Kidney glomerular epithelial cell (primary cell): ENCODE measurements around the gene TRIM15.

Experiments
- DNase-seq: peaks from one replicate; lab custom pipeline; 2025; lab: John Stamatoyannopoulos, UW

Gene TRIM15

DNA sequence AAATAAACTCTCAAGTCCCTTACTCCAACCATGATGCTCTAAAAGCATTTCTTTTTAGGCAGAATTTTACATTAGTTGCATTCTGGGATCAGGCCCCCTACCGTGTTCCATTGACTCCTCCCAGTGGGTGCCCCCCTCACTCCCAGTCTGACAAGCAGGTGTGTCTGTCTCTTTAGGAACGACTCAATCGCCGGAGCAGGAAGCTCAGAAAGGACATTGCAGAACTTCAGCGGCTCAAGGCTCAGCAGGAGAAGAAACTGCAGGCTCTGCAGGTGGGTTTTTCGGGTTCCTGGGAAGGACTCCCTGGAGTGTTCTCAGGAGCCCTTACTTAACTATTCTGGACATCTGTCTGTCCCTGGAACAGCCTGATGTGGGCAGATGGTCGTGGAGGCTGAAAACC, 17.5 kb upstream of the TRIM15 start:
- DNase-seq, result no peak

DNA sequence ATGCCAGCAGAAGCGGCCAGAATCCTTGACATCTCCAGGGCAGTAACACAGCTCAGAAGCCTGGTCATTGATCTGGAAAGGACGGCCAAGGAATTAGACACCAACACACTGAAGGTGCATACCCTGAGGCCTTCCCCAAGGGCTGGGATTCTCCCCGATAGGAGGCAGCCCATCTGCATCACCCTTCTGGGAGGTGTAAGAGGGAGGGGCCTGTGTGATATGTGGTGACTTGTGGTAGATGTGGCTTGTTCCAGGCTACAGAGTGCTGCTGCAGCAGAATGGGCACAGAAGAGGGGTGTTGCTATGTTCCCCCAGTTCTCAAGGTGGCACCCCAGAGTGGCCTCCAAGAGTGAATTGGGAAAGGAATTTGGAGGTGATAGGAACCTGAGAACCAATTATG, 16.2 kb upstream of the TRIM15 start:
- DNase-seq, result no peak

DNA sequence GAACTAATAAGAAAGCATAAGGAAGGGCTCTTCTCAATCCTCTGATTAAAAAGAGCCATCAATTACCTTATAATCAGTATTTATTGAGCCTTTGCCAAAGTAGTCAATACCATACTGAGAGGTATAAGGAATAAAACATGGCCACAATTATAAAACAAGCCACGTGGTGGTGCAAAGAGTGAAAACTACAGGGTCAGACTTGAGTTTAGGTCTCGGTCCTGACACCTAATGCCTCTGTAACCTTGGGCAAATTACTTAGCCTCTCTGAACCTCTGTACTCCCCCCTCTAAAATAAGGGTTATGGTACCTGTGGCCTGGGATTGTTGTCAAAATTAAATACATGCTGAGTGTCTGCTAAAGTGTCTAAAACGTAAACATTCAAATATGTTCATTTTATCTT, 14.1 kb upstream of the TRIM15 start:
- DNase-seq, result no peak

DNA sequence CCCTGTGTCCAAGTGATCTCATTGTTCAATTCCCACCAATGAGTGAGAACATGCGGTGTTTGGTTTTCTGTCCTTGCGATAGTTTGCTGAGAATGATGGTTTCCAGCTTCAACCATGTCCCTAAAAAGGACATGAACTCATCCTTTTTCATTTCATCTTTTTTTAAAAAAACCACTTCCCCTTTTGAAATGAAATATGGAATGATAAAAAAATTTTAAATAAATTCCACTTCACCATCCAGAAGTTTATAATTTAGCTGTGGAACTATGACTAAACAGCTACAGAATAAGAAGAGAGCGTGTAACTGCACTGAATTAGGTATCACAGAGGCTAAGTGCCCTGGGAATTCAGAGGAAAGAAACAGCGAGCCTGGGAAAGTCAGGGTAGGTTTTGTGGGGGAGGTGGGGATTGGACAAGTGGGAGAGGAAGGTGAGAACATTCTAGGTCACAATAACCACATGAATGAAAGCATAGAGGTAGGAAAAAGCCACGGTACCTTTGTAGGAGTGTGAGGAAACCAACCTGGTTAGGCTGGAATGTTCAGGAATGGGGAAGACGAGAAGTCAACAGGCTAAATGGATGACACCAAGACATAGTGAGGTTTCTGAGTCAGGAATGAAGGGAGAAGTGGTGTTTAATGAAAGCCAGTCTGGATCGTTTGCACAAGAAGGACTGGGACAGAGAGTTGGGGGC, 13.3 kb upstream of the TRIM15 start:
- DNase-seq, result peak; percentile 25

DNA sequence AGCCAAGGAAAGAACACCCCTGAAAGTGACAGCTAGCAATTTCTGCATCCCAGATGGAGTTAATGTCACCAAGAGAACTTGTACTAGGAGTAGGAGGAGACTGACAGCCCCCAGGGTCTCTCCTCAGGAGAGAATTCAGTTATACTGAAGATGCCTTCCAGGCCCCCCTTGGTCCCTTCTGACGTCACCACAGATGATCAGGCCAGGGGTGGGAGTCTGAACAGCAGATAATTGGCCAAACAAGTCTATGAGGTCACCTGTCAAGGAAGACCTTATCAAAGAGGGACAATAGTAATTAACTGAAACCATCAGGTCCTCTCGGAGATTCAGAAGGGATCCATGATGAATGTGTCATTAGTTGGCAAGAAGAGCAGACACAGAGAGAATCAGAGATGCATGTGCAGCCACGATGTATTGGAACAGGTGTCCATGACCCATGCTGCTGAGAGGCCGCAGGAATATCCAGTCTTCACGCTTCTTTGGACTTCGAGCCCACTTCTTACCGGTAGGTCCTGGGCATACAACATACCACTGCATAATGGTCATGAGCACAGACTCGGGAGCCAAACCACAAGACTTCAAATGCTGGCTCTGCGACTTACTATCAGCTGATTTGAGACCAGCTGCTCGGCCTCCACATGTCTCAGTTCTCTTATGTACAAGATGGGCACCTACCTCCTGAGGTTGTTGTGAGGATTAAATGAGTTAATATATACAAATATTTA, 12.5 kb upstream of the TRIM15 start:
- DNase-seq, result no peak

DNA sequence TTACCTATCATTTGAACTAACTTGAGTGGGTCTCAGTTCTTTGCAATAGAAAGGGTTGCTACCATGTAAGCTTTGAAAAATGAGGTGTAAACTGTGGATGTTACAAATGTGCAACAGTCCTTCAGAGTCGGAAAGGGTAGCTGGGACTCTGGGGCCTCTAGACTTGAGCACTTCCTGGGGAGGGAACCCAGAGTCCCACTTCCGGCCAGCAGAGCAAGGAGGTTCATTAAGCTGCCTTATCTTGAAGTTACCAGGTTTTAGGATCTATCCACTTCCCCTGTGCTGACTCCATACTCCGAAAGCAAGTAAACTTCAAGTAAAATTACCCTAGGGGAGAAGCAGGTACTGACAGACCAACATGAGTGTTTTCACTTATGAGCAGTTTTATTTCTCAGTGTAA, 11.8 kb upstream of the TRIM15 start:
- DNase-seq, result no peak

DNA sequence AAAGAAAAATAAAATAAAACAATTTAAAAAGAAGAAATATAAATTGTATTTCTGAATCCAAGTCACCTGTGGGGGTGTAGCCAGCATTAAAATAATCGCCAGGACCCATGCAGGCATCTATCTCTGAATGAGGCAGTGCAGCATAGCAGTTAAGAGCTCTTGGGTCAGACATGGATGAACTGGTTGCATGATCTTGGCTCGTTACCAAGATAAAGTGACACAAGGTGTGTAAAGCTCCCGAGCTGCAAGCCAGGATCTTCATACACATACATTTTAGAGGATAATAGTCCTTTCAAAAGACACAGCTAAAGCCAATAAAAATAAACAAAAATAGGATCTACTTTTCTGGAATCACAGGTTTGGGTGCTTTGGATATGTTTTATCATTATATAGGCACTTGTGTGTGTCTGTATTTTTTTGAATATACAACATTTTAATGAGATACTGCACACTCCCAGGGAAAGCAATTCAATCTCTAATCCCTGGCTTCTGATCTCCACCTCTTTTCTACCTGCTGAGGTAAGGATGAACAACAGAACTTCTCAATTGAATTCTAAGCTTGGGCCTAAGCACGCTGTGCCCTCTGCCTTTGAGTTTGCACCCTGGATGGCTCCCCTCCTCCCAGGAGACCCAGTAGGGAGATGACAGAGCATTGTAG, 11.2 kb upstream of the TRIM15 start:
- DNase-seq, result no peak

DNA sequence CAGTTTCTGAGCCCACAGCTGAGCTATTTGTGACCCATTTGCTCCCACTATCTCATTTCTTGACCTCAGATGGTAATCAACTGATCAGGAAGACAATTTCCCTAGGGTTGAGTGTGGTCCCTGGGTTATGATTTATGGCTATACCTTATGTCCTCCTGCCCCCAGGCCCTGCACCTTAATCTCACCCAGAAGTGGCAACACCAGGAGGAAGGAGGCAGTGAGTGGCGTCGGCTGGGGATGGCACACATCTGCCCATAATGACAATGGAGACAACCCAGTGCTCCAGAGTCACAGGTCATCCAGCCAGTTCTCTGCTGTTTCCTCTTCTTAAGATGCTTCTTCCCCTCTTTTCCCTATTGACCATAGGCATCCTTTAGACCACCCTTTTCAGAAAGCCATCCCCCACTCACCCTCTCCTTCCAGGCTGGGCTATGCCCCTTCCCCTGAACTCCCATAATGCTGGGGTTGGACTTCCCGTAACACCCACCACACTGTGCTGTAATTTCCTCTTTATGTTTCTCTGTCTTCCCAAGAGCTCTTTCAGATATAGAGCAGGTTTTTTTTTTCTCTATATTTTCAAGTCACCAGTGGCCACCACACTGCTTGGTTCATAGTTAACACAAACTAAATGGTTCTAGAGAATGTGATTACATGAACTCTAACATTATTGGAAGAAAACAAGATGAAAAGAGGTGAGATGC, 10.3 kb upstream of the TRIM15 start:
- DNase-seq, result no peak

DNA sequence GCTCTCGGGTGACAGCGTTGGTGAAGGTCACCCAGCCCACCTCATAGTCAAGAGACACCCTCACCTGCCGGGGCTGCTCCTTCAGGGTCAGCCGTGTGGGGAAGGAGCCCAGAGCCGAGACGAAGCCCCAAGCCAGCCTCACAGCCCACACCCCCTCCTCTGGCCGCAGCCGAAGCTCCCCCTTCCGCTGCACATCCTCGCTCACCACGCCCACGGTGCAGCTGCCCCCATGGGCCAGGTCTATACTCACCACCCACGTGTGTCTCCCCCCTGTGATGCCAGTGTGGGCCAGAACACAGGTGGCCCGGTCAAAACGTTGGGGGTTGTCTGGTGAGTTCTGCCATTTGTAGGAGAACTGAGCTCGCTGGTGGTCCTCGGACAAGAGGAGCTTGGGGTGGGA, 9.3 kb upstream of the TRIM15 start:
- DNase-seq, result no peak

DNA sequence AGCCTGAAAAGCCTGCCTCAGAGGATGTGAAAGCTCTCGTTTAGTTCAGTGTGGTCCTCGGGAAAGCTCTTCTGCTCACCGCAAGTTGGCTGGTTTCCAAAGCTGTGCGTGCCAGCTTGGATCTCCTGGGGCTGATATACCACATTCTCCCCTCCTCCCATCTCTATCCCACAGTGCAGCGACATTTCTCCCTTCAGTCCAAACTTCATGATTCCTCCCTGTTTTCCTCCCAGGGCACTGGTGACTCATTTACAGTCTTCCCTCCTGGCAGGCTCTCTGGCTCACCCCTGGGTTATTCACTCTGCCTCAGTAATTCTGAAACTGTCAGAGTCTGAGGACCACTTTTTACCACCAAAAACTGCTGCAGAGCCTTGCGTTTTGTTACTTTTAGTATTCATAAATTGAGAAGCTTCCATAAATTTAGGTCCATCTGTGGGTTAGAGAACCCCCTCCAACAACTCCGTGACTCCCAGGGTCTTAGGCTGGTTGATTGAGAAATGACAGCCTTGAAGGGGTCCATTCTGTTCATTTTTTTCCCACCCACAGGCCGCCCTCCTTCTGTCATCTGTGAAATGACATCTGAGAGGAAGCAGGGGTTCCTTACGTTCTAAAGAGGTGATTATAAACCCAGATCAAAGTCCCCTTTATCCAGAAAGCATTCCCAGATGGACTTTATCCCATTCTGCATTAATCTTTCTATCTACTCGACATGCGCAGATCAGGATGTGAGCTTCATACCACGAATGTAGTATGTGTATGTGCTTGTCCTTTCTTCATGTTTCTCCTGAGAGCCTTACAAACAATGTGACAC, 8.4 kb upstream of the TRIM15 start:
- peak; percentile 93 for DNase-seq

DNA sequence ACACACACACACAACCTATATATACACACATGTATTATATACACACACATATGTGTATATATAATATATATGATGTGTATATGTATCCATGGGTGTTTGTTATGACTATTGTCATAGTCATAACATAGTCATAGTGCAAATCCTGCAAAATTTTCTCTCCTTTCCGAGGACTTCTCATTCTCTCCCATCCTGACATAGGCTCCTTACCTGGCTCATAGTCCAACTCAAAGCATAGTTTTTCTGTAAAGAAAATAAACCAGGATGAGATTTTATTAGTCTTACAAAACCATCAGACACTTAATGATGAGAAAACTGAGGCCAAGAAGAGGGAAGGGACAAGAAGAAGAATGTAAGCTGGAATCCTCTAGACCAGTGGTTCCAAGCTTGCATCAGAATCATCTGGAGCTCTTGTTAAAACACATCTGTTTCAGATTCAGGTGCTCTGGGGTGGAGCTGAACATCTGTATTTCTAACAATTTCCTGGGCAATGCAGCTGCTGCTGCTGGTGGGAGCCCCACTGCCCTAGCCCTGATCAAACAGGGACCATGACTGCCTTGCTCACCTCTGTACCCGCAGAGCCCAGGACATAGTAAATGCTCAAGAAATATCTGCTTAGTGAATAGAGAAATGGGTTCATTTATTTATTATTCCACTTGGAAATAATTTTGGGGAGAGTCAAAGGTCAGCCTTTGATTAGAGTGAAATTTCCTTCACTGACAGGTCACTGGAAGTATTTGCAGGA, 7.7 kb upstream of the TRIM15 start:
- no peak for DNase-seq

DNA sequence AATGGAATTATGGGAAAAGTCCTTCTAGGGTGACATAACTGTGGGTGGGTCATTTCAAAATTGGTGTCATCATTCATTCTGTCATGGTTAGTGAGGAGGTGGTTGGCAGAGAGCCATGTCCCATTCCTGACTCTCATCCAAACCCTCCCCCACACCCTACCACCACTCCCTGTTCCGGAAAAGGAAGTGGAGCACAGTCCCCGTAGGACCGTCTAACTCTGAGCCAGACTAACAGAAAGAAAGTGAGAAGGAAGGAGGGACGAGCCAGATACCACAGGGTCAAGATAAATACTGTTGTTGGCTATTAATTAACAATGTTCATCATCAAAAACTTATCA, 7.1 kb upstream of the TRIM15 start:
- peak; percentile 86 for DNase-seq

DNA sequence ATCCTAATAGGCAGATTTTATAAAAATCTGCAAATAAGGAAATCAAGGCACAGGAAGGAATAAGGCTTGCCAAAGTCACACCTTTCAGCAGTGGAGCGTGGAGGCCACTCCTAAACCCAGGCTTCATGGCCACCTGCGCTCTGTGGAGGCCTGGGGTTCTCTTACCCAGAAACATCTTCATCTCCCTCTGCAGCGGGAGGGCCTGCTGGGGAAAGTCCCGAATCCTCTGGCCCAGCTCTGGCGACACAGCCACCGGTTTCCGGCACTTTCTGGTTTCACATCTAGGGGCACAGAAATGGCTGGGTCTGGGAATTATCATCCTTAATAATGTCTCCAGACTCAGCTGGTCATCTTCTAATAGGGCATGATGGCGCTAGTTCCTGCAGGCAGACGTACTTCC, 6.6 kb upstream of the TRIM15 start:
- DNase-seq, result no peak

DNA sequence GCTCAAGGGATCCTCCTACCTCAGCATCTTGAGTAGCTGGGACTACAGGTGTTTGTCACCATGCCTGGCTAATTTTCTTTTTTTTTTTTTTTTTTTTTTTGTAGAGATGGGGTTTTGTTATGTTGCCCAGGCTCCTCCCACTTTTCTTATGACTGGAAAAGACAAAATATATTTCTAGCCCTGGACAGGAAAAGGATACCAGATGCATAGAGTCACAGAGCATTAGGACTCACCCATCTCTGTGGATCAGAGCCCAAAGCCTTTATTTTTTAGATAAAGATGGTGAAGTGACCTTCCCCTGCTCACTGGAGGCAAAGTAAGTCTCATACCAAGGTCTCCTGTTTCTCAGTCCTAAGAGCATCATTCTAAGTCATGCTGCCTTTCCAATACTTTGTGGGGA, 5.8 kb upstream of the TRIM15 start:
- DNase-seq, result no peak

DNA sequence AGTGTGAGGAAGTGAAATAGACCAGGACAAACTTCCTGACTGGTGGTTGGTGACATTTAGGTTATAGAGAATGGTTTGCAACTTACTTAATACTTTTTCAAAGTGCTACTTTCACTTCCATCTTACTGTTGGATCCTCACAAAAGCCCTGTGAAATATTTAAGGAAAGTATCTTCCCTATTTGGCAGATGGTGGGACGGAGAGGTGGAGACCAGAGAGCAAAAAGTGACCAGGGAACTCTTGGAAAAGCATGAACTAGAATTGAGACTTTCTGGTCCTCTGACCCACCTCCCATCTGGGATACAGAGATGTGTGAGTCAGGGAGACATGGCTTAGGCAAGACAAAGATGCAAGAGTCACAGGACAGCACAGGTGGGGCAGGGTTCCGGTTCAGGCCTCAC, 5.3 kb upstream of the TRIM15 start:
- no peak for DNase-seq

DNA sequence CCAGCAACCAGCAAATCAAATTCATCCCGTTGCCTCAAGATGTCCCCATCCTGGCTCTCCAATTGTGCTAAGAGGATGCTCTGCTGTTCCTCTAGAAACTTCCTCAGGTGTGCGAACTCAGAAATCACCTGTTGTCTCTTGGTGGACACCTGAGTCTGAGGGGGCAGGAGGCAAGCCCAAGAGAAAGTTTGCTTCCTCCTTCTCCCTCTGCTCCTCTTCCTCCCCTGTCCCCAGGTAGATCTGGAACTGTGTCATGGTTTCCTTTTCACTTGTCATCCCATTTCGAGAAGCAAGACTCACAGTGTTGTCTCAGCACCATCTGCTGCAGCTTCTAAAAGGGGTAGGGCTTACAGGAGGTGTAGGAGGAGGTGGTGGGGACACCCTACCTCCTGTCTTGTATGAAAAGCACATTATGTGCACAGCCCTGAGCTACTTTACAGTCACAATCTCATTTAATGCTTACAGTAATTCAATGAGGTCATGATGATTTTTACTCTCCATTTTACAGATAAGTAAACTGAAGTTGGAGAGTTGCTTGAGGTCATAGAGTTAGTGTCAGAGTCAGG, 4.8 kb upstream of the TRIM15 start:
- DNase-seq, result no peak

DNA sequence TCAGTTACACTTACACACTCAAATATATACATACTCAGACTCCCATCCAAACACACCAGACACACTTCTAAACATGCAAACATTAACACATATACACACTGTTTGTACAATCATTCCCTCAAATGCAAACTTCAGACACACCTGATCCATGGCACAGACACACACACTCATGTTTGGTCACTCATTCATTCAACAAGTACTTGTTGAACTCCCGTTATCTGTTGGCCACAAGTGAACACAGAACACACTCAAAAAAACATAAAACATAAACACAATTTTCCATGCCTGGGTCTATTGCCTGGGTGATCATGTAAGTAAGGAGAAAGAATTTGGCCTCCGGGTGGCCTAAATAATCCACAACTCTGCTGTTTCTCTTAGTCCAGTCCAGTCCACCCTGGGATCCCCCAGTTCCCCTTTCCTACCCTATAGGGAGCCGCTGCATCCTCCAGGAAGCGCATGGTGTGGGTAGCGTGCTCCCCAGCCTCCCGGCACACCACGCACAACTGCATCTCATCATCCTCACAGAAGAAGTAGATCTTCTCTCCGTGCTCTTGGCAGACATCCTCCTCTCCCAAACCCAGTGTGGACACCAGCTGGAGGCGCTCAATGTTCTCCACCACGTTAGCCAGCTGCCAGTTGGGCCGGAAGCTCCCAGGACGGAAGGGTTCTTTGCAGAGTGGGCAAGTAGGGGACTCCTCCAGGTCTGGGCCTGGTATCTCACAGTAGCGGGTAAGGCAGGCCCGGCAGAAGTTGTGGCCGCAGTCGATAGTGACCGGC, 3.1 kb upstream of the TRIM15 start:
- DNase-seq, result no peak

DNA sequence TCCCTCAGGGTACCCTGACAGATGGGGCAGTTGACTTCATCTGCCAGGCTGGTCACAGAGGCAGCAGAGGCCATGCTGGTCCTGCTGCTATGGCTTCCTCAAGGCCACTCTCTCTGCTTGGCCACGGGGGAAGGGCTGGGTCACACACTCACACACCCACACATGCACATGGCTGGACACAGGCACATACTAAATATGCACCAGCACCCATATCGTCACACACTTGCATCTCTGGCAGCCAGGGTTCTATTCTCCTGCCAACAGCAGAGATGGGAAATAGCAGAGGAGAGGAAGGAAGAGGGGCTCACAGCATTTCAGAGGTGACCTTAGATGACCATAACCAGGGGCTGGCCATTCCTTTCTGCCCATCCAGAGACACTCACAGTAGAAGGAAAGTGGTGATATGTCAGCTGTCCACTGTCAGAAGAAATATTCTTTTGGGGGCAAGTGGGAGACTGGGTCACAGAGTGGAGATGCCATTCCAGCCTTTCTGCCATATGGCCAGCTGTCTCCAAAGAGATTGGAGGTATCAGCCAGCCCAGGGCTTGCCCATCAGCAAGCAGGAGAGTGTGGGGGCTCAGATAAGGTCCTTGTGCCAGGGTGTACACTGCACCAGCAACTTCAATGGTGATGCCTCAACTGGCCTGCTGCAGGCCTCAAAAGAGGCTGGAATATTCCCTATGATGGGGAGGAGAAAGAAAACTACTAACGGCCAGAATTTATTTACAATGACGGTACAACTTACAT, 2.4 kb upstream of the TRIM15 start, which contains the start of gene TRIM10:
TSS of gene TRIM10 (minus strand) at position 427 of the 747 bp plus-strand sequence. CDS start at position 74, 353 bp downstream.
- no peak for DNase-seq
